Activated CD4-positive, alpha-beta T cell treated with anti-CD3 and anti-CD28 coated beads, Interleukin-2, Interleukin-4, amounts not matched to agents 100 ng/mL and 50 ng/mL, durations not matched to agents 16 hours and 8 hours (primary cell): ENCODE measurements around the gene BET1.

Source experiments
- DNase-seq: peaks from one replicate; pipeline ENCODE4 v3.0.0-alpha.2; 2020; ENCODE audit warnings: low spot score

The BET1 gene

DNA sequence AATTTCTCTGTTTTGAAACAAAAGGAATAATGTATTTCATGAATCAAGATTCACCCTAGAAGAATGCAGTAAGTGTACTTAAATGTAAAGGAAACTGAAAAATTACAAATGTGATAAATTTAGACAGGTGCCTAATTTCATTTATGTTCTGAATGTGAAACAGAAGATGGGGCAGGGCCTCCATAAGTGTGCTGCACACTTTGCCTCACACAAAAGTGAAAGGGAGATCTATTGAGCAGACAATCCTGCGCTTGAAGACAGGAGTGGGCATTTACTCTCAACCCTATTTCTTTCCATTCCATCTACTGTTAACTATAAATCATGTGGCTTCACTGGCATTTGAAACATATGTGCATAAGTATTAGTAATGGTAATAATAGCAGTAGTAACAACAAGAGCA, 46.4 kb downstream of the BET1 start:
- DNase-seq = no peak

DNA sequence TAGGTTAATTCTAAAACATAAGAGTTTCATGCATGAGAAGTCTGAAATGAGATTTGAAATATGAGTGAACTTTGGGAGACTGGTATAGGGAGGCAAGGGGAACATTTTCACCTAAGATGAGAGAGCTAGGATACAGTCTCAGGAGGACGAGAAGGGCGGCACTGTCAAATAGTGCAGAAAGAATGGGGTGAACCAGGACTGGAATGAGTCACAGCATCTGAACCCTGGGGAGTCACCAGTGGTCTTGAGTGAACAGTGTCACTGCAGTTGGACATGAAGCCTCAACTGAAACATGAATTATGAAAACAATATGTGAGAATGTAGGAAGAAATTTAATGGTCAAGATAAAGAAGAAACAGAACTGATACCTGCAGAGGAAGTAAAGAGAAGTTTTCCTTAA, 48.9 kb downstream of the BET1 start:
- no peak for DNase-seq

DNA sequence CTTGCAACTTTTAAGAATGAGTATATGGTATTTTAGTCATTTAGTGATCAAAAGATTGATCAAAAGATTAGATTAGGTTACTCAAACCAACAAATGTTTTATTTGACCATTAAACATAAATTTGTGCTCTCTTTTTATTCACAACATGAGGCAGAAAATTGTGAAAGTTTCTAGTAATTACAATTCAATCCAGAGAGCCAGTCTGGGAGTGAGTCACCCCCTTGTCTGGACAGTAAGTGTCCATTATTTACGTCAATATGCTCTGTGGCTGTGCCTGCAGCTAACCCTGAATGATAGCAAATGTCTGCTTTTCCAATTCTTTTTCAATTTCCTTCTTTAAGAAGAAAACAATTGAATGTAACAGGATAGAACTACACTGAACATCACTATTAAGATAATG, 54.7 kb downstream of the BET1 start:
- DNase-seq = no peak

DNA sequence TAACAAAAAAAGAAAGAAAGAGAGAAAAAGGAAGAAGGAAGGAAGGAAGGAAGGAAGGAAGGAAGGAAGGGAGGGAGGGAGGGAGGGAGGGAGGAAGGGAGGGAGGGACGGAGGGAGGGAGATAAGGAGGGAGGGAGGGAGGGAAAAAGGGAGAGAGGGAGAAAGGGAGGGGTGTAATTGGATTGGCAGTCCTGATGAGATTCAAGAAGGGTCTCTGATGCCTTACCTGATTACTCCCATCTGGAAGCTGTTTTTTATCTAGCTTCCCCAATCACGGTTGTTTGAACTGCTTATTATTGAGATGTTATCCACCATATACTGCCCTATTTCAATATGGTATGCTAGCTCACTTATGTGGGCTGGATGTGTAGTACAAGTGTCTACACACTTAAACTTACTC, 55.3 kb downstream of the BET1 start:
- no peak for DNase-seq

DNA sequence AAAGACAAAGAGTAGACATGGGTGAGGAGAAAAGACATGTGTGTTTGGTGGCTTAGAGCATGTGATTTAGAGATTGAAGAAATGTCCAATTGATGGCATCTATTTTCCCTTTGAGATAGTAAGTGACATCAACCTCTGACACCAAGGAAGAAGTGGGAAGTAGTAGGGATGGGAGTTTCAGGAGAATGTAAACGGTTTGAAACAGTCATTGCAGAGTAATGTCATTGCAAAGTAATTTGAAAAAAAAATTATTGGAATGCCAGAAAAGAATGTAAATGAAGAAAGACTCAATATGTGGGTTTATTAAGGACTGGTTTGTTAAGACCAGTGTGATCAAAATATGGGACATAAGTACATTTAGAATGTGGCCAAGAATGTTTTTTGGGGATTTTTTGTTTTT, 56.0 kb downstream of the BET1 start:
- no peak for DNase-seq

DNA sequence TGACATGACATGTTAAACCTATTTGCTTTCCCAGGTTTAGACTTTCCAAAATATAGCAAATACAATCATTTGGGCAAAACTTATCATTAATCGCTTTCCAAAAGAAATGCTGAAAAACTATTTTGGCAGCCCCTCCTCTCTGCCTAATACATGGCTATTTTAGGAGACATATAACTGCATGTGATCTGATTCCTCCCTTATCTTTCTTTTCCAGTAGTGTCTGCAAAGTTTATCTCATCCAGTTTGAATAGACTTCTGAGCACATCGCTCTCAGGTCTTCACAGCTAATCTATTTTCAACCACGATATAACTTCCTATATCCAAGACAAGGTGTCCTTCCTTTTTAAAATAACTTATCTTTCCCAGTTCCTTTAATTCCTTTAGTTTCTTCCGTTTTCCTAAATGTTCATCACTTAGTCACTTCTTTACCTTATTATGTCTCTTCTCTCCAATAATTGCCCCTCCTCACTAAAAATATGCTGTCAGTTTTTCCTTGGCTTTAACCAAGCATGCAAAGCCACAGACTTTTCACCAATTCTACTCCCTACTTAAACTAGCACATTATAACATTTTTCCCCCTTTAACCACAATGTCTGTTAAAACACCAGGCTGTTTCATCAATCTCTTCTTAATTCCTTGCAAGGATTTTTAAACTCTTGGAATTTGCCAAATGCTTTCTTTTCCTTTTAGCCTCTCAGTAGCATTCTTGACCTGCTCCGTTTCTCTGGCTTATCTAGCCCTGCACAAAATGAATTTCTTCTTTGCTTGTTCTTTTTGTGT, 58.2 kb downstream of the BET1 start:
- no peak for DNase-seq

DNA sequence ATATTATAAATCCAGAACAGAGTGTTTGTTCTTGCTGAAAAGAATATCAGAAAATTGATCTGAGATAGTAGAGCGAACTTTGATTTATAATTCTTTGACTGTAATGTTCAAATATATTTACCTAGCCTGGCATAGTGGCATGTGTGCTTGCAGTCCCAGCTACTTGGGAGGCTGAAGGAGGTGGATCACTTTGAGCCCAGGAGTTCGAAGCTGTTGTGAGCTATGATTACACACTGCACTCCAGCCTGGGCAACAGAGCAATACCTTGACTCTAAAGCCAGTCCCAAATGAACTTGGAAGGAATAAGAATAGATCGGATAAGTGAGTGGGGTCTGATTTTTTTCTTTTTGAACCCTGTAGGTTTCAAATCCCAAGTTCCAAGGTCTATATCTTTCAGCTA, 59.1 kb downstream of the BET1 start:
- DNase-seq = no peak

DNA sequence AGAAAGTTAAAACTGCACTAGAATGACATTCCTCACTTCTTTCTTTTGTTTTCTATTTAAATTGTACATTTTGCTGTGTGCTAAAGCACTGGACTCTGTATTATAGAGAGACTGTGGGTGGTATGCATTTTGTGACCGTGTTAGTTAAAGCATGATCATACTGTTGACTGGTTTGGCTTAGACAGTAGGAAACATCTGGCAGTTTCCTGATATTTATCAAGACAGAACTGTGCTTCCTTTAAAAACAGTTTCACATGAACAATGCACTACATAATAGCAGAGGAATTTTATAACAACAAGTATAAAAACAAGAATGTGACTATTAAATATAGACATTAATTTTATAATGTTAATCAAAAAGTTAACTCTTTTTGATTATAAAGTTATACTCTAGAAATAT, 59.5 kb downstream of the BET1 start:
- DNase-seq = no peak

DNA sequence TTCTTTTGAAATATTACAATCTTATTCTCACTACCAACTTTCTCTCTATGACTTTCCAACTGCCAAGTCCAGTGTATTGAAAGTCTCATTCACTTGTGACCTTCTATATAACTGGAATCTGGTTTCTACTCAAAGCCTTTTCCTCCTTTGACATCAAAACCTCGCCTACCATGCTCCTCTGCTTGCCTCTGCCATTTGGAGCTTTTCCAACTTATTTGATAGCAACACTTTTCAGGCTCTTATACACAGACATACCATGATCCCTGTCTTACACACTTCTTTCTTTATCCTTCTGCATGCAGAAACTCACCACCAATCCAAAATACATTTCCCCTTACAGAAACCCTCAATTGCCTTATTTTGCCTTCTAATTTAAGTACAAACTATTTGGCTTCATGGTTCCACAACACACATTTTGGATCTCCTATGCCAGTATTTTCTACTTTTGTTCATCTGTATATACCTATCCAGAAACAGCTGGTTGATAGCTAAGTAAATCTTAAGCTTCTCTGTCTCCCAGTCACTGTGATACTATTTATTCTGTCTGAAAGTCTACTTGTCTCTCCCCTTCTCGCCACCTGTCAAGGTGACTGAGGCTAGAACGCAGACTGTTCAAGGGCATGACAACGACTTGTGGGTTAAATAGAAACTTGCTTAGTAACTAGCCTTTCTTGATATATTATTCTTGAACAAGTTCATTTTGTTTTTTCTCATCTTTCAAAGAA, 60.2 kb downstream of the BET1 start:
- no peak for DNase-seq
